Psoas muscle (tissue), 8 donors: ENCODE measurements around the gene AUTS2. TPM values are rescaled to one million over a fixed set of nuclear protein-coding genes. Genes with fewer than 3 reads are reported as not detected.

Source experiments
- ATAC-seq, 4 donors: fragments of 200-7000 bp; cut with Tn5 transposase; one replicate each; pipeline ENCODE4 v1.9.1; 2020; ENCODE audit warnings: moderate library complexity in 3 of 4, mild to moderate bottlenecking in 2 of 4
- DNase-seq, 2 donors: peaks; one replicate each; pipeline ENCODE4 v3.0.0-alpha.2; 2020
- H3K27ac ChIP-seq: fragments of 200-600 bp; one replicate; pipeline ENCODE4 v1.8.0; 2022
- H3K27me3 ChIP-seq, 3 donors: fragments of 200-600 bp in 1 of 3; one replicate each; pipeline versions ENCODE4 v1.6.1 to v1.8.0; 2013 to 2022; ENCODE audit warnings: low read length in 2 of 3, mild to moderate bottlenecking in 2 of 3, moderate library complexity in 1 of 3; ENCODE audit not compliant: insufficient read depth in 3 of 3
- H3K36me3 ChIP-seq, 2 donors: fragments of 200-600 bp in 1 of 2; one replicate each; pipeline versions ENCODE4 v1.6.1 to v1.8.0; 2013 to 2022; ENCODE audit warnings: low read depth in 1 of 2, mild to moderate bottlenecking in 1 of 2, moderate library complexity in 1 of 2; ENCODE audit not compliant: insufficient read depth in 1 of 2
- H3K4me1 ChIP-seq: fragments of 200-600 bp; one replicate; pipeline ENCODE4 v1.8.0; 2022
- H3K4me3 ChIP-seq: fragments of 200-600 bp; one replicate; pipeline ENCODE4 v1.8.0; 2022; ENCODE audit warnings: mild to moderate bottlenecking
- H3K9me3 ChIP-seq: fragments of 200-600 bp; one replicate; pipeline ENCODE4 v1.8.0; 2022
- WGBS, 3 donors: extraction: QIAGEN DNeasy Blood & Tissue Kit; methylation state at CpG; one replicate each; pipeline versions ENCODE4 v1.1.6 to v1.1.7; 2013; 5-methylcytosine and 5-hydroxymethylcytosine counted together
- intact Hi-C, 2 donors: fragments of 100-400 bp; cut with DNase I; formaldehyde crosslinking; loops; one replicate each; pipeline versions ENCODE4 v1.11.0 to v1.14.2; 2022
- polyA plus RNA-seq, 3 donors: library from polyadenylated mRNA; stranded (reverse); fragments of 200-250 nt; gene quantifications; one replicate each; pipeline ENCODE4 v1.2.3, GENCODE V29; 2013
- total RNA-seq, 4 donors: library from RNA; stranded (reverse); fragmentation: NEBNext Ultra II Directional in 2 of 4; extraction: Animal tissue kit (Norgen Biotek cat#: 25700) in 2 of 4; gene quantifications; one replicate each; pipeline versions ENCODE4 v1.2.1 to v1.2.4, GENCODE V29; 2021 to 2023
- TF ChIP-seq, protein P1 (sequence below): fragments of 200-600 bp; IDR thresholded peaks from one replicate; pipeline ENCODE4 v1.8.0; 2022; ENCODE audit warnings: antibody characterized with exemption
- donor health status: healthy with polysubstance abuse.
- donor health status: DM: no; HTN: no; CAD: no; lungs with moderate emphysema.
- donor health status: Bipolar disorder and iron deficiency.
- donor health status: healthy.
- donor health status: DM: yes; HTN: yes; CAD: no.
- donor health status: DM: no; HTN: no; CAD: no.
- donor health status: DM: no; HTN: no; CAD: no.
- donor health status: DM: yes; HTN: yes; CAD: no.

AUTS2 gene
- total and polyA plus RNA-seq, 7 donors, result 5.0 to 33.5 (median 14.3) TPM

DNA sequence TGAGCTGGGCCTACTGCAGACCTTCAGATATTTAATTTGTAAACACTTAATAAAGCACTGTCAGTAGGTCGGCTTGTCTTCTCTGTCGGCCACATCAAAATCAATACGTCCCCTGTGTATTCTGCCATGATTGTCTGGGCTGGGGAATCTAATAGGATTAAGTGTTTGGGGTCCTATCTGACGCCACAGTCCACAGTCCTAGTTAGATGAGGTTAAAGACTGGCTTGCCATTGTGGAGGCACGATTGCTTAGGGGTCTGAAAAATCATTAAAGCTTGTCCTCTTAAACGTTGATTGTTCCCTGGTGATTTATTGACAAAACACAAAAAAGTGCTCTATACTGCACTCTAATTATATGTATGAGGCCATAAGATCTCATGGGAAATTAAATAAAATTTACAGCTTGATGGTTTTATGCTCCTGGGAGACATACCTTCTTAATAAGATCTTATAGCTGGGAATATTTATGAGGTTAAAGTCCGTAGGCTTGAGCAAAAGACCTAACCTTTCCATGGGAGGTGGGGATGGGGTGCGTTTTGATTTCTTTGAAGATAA lies 883.4 kb downstream of the AUTS2 start:
- intact Hi-C loops, result no loop called here
- H3K36me3 ChIP-seq, result no peaks in the 10 kb centered on the region
- 80 to 90% (median 88%) methylated on average over 8 of the region's 8 CpGs for WGBS, 3 donors
- no peaks in the 10 kb centered on the region for H3K4me1 ChIP-seq
- DNase-seq, result no peak
- no peak for ATAC-seq
- no peaks in the 10 kb centered on the region for H3K27me3 ChIP-seq
- TF ChIP-seq, protein P1, sequence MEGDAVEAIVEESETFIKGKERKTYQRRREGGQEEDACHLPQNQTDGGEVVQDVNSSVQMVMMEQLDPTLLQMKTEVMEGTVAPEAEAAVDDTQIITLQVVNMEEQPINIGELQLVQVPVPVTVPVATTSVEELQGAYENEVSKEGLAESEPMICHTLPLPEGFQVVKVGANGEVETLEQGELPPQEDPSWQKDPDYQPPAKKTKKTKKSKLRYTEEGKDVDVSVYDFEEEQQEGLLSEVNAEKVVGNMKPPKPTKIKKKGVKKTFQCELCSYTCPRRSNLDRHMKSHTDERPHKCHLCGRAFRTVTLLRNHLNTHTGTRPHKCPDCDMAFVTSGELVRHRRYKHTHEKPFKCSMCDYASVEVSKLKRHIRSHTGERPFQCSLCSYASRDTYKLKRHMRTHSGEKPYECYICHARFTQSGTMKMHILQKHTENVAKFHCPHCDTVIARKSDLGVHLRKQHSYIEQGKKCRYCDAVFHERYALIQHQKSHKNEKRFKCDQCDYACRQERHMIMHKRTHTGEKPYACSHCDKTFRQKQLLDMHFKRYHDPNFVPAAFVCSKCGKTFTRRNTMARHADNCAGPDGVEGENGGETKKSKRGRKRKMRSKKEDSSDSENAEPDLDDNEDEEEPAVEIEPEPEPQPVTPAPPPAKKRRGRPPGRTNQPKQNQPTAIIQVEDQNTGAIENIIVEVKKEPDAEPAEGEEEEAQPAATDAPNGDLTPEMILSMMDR, result no peak
- no peak overlapping the region for H3K4me3 ChIP-seq
- H3K27ac ChIP-seq, result no peak overlapping the region
- no peaks in the 10 kb centered on the region for H3K9me3 ChIP-seq

DNA sequence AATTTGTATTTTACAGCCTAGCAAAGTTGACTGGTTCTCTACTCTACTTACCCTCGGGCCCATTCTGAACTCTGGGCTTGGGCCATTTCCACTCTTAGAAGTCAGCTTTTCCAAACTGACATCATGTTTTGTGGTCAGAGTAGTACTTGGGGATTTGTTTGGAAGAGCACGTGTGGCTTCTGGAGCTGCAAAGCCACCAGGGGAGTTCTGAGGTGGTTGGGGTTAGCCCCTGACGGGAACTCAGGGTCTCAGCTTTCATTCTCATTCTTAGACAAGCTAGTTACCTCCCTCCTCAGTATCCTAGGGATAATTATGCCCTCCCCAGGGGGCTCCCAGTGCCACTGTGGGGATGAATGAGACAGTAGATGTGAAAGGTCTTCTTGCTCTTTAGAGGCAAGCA lies 886.0 kb downstream of the AUTS2 start:
- ATAC-seq (no peak), DNase-seq (no peak)
- Histone ChIP-seq H3K27ac (no peak overlapping the region), H3K9me3 (no peaks in the 10 kb centered on the region), H3K27me3 (no peaks in the 10 kb centered on the region), H3K36me3 (no peaks in the 10 kb centered on the region), H3K4me1 (no peaks in the 10 kb centered on the region), H3K4me3 (no peak overlapping the region)
- intact Hi-C loops, result no loop called here
- TF ChIP-seq, protein P1, result no peak
- WGBS, 3 donors, result 71 to 73% (median 72%) methylated on average over 3 of the region's 3 CpGs

GRCh38 chr7:70486977-70487376 lies 888.7 kb downstream of the AUTS2 start:
- DNase-seq, result no peak
- no peaks in the 10 kb centered on the region for H3K27me3 ChIP-seq
- no peak overlapping the region for H3K27ac ChIP-seq
- WGBS, 3 donors, result 92 to 99% (median 99%) methylated on average over 7 of the region's 7 CpGs
- H3K4me3 ChIP-seq, result no peak overlapping the region
- no peaks in the 10 kb centered on the region for H3K9me3 ChIP-seq
- intact Hi-C loops, result no loop called here
- no peaks in the 10 kb centered on the region for H3K4me1 ChIP-seq
- TF ChIP-seq, protein P1, result no peak
- no peak for ATAC-seq
- no peaks in the 10 kb centered on the region for H3K36me3 ChIP-seq

GRCh38 chr7:70487428-70487827 lies 889.2 kb downstream of the AUTS2 start:
- TF ChIP-seq, protein P1, result no peak
- ATAC-seq, result no peak
- H3K27ac ChIP-seq, result no peak overlapping the region
- H3K27me3 ChIP-seq, result no peaks in the 10 kb centered on the region
- 94 to 98% (median 97%) methylated on average over 10 of the region's 10 CpGs for WGBS, 3 donors
- H3K4me3 ChIP-seq, result no peak overlapping the region
- H3K9me3 ChIP-seq, result no peaks in the 10 kb centered on the region
- no peak for DNase-seq
- H3K4me1 ChIP-seq, result no peaks in the 10 kb centered on the region
- H3K36me3 ChIP-seq, result no peaks in the 10 kb centered on the region
- intact Hi-C loops, result no loop called here

GRCh38 chr7:70487886-70488285 lies 889.6 kb downstream of the AUTS2 start:
- Histone ChIP-seq H3K36me3 (no peaks in the 10 kb centered on the region), H3K4me1 (no peaks in the 10 kb centered on the region), H3K27ac (no peak overlapping the region), H3K4me3 (no peak overlapping the region), H3K27me3 (no peaks in the 10 kb centered on the region), H3K9me3 (no peaks in the 10 kb centered on the region)
- TF ChIP-seq, protein P1, result no peak
- intact Hi-C loops, result no loop called here
- ATAC-seq, result no peak
- WGBS, 3 donors, result 96 to 97% (median 97%) methylated on average over 13 of the region's 13 CpGs
- DNase-seq, result no peak
